SW 1271 (cell line): ENCODE measurements around the gene FLNC.

ENCODE experiments used
- DNase-seq, 2 experiments: peaks; one replicate each; lab custom pipeline; 2025; lab: John Stamatoyannopoulos, UW

FLNC gene

GRCh38 chr7:128830231-128831177, at the start of gene FLNC:
TSS of gene FLNC (plus strand) at chr7:128830406. CDS start at chr7:128830638, 232 bp downstream.
- DNase-seq, result no peak

- DNase-seq, result no peak
Measured at GRCh38 chr7:128781126-128781525, 49.1 kb upstream of the FLNC start.

- DNase-seq, result no peak
Measured at GRCh38 chr7:128781851-128782250, 48.4 kb upstream of the FLNC start.

GRCh38 chr7:128783143-128783861, 46.9 kb upstream of the FLNC start:
- DNase-seq, result peak in 1 of 2 experiments; percentile 17

- no peak for DNase-seq
Measured at GRCh38 chr7:128785738-128786137, 44.5 kb upstream of the FLNC start.

- no peak for DNase-seq
Measured at GRCh38 chr7:128788446-128789412, 41.5 kb upstream of the FLNC start.

- DNase-seq, result no peak
Measured at GRCh38 chr7:128790315-128791041, 39.7 kb upstream of the FLNC start.

- DNase-seq, result peak in 1 of 2 experiments; percentile 20
Measured at GRCh38 chr7:128791121-128791971, 38.9 kb upstream of the FLNC start, which contains the start of gene CCDC136. TSS of gene CCDC136 (plus strand) at chr7:128791968. CDS start at chr7:128792412, 444 bp downstream.

- no peak for DNase-seq
Measured at GRCh38 chr7:128791972-128792327, 38.3 kb upstream of the FLNC start.

GRCh38 chr7:128792471-128793180, 37.6 kb upstream of the FLNC start:
- no peak for DNase-seq

GRCh38 chr7:128793181-128793547, 37.0 kb upstream of the FLNC start:
- DNase-seq, result no peak

GRCh38 chr7:128794020-128794419, 36.2 kb upstream of the FLNC start:
- DNase-seq, result no peak

- DNase-seq, result no peak
Measured at GRCh38 chr7:128794436-128794835, 35.8 kb upstream of the FLNC start.

- no peak for DNase-seq
Measured at GRCh38 chr7:128795129-128795528, 35.1 kb upstream of the FLNC start.

- no peak for DNase-seq
Measured at GRCh38 chr7:128796327-128796726, 33.9 kb upstream of the FLNC start.

GRCh38 chr7:128799451-128799850, 30.8 kb upstream of the FLNC start:
- DNase-seq, result no peak

GRCh38 chr7:128800567-128800966, 29.6 kb upstream of the FLNC start:
- DNase-seq, result no peak

- no peak for DNase-seq
Measured at GRCh38 chr7:128801003-128801402, 29.2 kb upstream of the FLNC start.

GRCh38 chr7:128801667-128802418, 28.4 kb upstream of the FLNC start:
- no peak for DNase-seq
